ENCODE results near the gene KATNIP. TPM values are rescaled to one million over a fixed set of nuclear protein-coding genes. Genes with fewer than 3 reads are reported as not detected.

The KATNIP gene
- total RNA-seq, 4 donors from 2014 or later = 11.2 to 20.0 (median 17.5) TPM

DNA sequence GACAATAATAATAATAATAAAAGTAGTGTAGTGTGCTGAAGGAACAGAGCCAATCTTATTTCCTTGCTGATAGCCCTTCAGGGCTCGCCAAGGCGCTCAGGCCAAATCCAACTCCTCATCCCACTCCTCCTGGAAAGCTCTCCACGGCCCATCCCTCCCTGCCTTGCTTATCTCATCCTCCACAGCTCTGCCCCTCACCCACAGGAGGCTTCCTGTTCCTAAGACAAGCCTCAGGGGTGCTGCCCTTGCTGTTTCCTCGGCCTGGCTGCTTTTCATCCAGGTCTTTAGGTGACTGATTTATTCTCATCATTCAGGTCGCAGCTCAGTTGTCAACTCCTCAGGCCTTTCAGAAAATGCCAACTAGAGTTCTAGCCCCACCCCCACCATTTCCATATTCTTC is 11.4 kb upstream of the KATNIP start:
- intact Hi-C loops (cut with DNase I) = no loop called here
- DNase-seq (ENCODE audit: extremely low spot score) = no peak

DNA sequence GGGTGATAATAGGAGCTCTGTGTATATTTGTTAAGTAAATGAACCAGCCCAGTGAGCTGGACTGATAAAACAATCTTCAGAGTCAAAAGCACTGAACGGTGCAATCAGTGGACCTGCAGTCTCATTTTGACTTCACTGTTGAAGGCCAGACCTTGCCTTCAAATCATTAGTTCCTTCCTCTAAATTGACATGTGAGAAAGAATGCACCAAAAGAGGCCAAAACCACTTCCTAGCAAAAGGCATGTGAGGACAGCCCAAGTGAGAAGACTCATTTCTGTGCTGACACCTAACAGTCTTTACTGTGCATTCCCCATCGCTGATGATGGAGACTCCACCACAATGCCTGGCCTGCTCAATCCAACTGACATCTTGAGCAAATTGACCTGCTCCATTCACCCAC is 10.8 kb upstream of the KATNIP start:
- 94% methylated on average over 2 of the region's 2 CpGs for WGBS
- H3K36me3 ChIP-seq = peaks cover 77 to 98% (median 93%) of the 10 kb centered on the region in 4 donors
- intact Hi-C loops (cut with DNase I) = no loop called here
- H3K9me3 ChIP-seq = no peaks in the 10 kb centered on the region
- no peaks in the 10 kb centered on the region for H3K27me3 ChIP-seq
- TF ChIP-seq, protein P1, sequence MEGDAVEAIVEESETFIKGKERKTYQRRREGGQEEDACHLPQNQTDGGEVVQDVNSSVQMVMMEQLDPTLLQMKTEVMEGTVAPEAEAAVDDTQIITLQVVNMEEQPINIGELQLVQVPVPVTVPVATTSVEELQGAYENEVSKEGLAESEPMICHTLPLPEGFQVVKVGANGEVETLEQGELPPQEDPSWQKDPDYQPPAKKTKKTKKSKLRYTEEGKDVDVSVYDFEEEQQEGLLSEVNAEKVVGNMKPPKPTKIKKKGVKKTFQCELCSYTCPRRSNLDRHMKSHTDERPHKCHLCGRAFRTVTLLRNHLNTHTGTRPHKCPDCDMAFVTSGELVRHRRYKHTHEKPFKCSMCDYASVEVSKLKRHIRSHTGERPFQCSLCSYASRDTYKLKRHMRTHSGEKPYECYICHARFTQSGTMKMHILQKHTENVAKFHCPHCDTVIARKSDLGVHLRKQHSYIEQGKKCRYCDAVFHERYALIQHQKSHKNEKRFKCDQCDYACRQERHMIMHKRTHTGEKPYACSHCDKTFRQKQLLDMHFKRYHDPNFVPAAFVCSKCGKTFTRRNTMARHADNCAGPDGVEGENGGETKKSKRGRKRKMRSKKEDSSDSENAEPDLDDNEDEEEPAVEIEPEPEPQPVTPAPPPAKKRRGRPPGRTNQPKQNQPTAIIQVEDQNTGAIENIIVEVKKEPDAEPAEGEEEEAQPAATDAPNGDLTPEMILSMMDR (IDR thresholded peaks at IDR 0.05) = no peak
- TF ChIP-seq POLR2AphosphoS5 (IDR thresholded peaks at IDR 0.05) = no peak
- no peak for TF ChIP-seq POLR2A (IDR thresholded peaks at IDR 0.05; ENCODE audit: low read depth)
- no peak for TF ChIP-seq EP300 (IDR thresholded peaks at IDR 0.05)
- DNase-seq (ENCODE audit: extremely low spot score) = no peak
- no peak overlapping the region for H3K4me3 ChIP-seq
- peaks cover 0 to 3% (median 0%) of the 10 kb centered on the region in 4 donors for H3K4me1 ChIP-seq
- H3K27ac ChIP-seq (replicated peaks in 1 of 4) = no peak overlapping the region

More for the DNA sequence above, 11.4 kb upstream of the KATNIP start:
- no peak overlapping the region for H3K27ac ChIP-seq (replicated peaks in 1 of 4)
- TF ChIP-seq, protein P1 (IDR thresholded peaks at IDR 0.05) = no peak
- TF ChIP-seq POLR2A (IDR thresholded peaks at IDR 0.05; ENCODE audit: low read depth) = no peak
- no peak for TF ChIP-seq EP300 (IDR thresholded peaks at IDR 0.05)
- H3K4me1 ChIP-seq = peaks cover 0 to 3% (median 0%) of the 10 kb centered on the region in 4 donors
- 75% methylated on average over 5 of the region's 5 CpGs for WGBS
- peaks cover 77 to 98% (median 93%) of the 10 kb centered on the region in 4 donors for H3K36me3 ChIP-seq
- H3K4me3 ChIP-seq = no peak overlapping the region
- no peaks in the 10 kb centered on the region for H3K9me3 ChIP-seq
- no peaks in the 10 kb centered on the region for H3K27me3 ChIP-seq

DNA sequence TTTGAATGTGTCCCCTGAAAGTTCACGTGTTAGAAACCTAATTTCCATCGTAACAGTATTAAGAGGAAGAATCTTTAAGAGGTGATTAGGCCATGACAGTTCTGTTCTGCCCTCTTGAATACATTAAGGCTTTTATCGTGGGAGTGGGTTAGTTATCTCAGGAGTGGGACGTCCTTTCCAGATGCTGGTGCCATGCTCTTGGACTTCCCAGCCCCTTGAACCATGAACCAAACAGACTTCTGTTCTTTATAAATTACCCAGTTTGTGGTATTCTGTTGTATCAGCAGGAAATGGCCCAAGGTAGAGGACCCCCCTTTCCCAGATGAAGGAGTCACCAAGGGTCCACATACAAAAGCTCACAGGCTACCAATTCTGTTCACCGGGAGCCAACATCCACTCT is 10.3 kb upstream of the KATNIP start:
- intact Hi-C loops (cut with DNase I) = no loop called here
- Histone ChIP-seq H3K9me3 (no peaks in the 10 kb centered on the region), H3K4me3 (no peak overlapping the region), H3K4me1 (peaks cover 0 to 3% (median 0%) of the 10 kb centered on the region in 4 donors), H3K27ac (replicated peaks in 1 of 4) (no peak overlapping the region), H3K36me3 (peaks cover 76 to 98% (median 93%) of the 10 kb centered on the region in 4 donors), H3K27me3 (no peaks in the 10 kb centered on the region)
- 78% methylated on average over 5 of the region's 5 CpGs for WGBS
- no peak for DNase-seq (ENCODE audit: extremely low spot score)
- no peak for TF ChIP-seq POLR2A (IDR thresholded peaks at IDR 0.05; ENCODE audit: low read depth)
- TF ChIP-seq, protein P1 (IDR thresholded peaks at IDR 0.05) = no peak
- TF ChIP-seq EP300 (IDR thresholded peaks at IDR 0.05) = no peak
- TF ChIP-seq POLR2AphosphoS5 (IDR thresholded peaks at IDR 0.05) = no peak

DNA sequence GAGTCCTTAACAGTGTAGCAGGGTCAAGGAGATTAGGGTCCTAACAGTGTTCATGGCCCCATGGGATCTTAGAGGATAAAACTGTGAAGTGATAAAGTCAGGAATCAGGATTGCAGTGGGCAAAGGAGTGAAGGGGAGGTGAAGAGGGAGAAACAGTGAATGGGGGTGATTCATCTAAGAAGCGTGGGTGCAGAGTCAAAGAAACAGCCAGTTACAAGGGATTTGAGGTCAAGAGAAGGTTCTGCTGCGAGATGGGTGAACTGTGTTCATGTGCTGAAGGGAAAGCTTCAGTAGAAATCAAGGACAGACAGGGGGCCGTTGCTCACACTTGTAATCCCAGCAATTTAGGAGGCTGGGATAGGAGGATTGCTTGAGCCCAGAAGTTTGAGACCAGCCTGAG is 6.1 kb upstream of the KATNIP start:
- DNase-seq (ENCODE audit: extremely low spot score) = no peak
- peaks cover 21 to 24% (median 22%) of the 10 kb centered on the region in 4 donors for H3K4me1 ChIP-seq
- H3K9me3 ChIP-seq = no peaks in the 10 kb centered on the region
- intact Hi-C loops (cut with DNase I) = no loop called here
- TF ChIP-seq, protein P1 (IDR thresholded peaks at IDR 0.05) = no peak
- TF ChIP-seq POLR2AphosphoS5 (IDR thresholded peaks at IDR 0.05) (no peak), POLR2A (IDR thresholded peaks at IDR 0.05; ENCODE audit: low read depth) (no peak), EP300 (IDR thresholded peaks at IDR 0.05) (no peak)
- no peak overlapping the region for H3K4me3 ChIP-seq
- no peaks in the 10 kb centered on the region for H3K27me3 ChIP-seq
- H3K27ac ChIP-seq (replicated peaks in 1 of 4) = no peak overlapping the region
- H3K36me3 ChIP-seq = peaks cover 54 to 72% (median 66%) of the 10 kb centered on the region in 4 donors
- WGBS = 92% methylated on average over 3 of the region's 3 CpGs

DNA sequence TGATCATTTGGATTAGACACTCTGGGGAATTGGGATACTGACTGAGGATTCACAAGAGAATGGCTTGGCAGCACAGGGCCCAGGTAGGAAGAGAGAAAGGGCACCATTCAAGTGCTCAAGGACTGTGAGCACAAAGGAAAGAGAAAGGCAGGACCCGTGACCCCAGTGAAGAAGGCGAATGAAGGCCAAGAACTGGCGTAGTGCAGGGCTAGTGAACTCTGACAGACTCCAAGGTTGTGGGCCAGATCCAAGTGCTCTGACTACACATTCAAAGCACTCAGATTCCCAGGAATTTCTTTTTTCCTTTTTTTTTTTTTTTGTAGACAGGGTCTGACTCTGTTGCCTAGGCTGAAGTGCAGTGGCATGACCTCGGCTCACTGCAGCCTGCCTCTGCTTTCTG is 5.3 kb upstream of the KATNIP start:
- H3K36me3 ChIP-seq = peaks cover 51 to 64% (median 59%) of the 10 kb centered on the region in 4 donors
- intact Hi-C loops (cut with DNase I) = no loop called here
- WGBS = 89% methylated on average over 4 of the region's 4 CpGs

More for the DNA sequence above, 5.3 kb upstream of the KATNIP start:
- H3K9me3 ChIP-seq = no peaks in the 10 kb centered on the region
- H3K4me1 ChIP-seq = peaks cover 25 to 30% (median 26%) of the 10 kb centered on the region in 4 donors
- H3K27ac ChIP-seq (replicated peaks in 1 of 4) = no peak overlapping the region
- no peaks in the 10 kb centered on the region for H3K27me3 ChIP-seq
- no peak for DNase-seq (ENCODE audit: extremely low spot score)
- TF ChIP-seq EP300 (IDR thresholded peaks at IDR 0.05) (no peak), POLR2A (IDR thresholded peaks at IDR 0.05; ENCODE audit: low read depth) (no peak), POLR2AphosphoS5 (IDR thresholded peaks at IDR 0.05) (no peak)
- TF ChIP-seq, protein P1 (IDR thresholded peaks at IDR 0.05) = no peak
- H3K4me3 ChIP-seq = no peak overlapping the region

Measured in esophagus muscularis mucosa (tissue), 4 donors.